Germinal center (tissue), 1 donor: ENCODE data around the gene NUDT13.
"Not testable (repeated sequence)": the region's sequence is repeated elsewhere in the genome, so short reads cannot be mapped to it uniquely, and the experiment has no call there.

Source experiments
- DNase-seq: peaks from one replicate; pipeline ENCODE4 v3.0.0; 2012; ENCODE audit warnings: mixed read lengths, low spot score

The NUDT13 gene

GRCh38 chr10:73099141-73099540 lies 11.1 kb upstream of the NUDT13 start:
- DNase-seq: no peak

GRCh38 chr10:73106301-73106700 lies 4.0 kb upstream of the NUDT13 start:
- DNase-seq: no peak

DNA sequence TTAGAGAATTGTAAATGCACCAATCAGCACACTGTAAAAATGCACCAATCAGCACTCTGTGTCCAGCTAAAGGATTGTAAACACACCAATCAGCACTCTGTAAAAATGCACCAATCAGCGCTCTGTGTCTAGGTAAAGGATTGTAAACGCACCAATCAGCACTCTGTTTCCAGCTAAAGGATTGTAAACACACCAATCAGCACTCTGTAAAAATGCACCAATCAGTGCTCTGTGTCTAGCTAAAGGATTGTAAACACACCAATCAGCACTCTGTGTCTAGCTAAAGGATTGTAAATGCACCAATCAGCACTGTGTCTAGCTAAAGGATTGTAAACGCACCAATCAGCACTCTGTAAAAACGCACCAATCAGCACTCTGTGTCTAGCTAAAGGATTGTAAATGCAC lies 1.0 kb upstream of the NUDT13 start:
- DNase-seq: not testable (repeated sequence)

DNA sequence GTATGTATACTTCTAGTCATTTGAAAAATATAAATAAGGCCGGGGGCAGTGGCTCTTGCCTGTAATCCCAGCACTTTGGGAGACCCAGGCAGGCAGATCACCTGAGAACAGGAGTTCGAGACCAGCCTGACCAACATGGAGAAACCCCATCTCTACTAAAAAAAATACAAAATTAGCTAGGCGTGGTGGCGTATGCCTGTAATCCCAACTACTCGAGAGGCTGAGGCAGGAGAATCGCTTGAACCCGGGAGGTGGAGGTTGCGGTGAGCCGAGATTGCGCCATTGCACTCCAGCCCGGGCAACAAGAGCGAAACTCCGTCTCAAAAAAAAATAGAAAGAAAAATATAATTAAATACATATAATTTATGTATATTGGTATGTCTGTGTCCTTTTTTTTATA lies 1.8 kb downstream of the NUDT13 start:
- not testable (repeated sequence) for DNase-seq

DNA sequence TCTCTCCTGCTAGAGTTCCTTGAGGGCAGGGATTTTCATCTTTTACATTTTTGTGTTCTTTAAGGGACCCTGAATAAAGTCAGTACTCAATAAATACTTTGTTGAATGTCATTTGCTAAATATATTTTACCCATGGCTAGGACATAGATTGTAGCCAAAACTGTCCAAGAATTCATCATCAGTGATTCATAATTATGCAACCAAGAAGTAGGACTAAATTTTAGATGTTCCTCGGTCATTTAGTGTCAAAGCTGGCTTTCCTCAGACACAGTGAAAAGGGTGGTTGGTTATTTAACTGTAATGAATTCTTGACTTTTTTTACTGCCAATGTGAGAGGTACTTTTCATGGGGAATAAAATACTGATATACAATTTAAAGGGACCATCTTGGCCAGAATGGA lies 3.3 kb downstream of the NUDT13 start:
- no peak for DNase-seq

- no peak for DNase-seq
These were observed 5.8 kb downstream of the NUDT13 start for GRCh38 chr10:73116017-73116416.

DNA sequence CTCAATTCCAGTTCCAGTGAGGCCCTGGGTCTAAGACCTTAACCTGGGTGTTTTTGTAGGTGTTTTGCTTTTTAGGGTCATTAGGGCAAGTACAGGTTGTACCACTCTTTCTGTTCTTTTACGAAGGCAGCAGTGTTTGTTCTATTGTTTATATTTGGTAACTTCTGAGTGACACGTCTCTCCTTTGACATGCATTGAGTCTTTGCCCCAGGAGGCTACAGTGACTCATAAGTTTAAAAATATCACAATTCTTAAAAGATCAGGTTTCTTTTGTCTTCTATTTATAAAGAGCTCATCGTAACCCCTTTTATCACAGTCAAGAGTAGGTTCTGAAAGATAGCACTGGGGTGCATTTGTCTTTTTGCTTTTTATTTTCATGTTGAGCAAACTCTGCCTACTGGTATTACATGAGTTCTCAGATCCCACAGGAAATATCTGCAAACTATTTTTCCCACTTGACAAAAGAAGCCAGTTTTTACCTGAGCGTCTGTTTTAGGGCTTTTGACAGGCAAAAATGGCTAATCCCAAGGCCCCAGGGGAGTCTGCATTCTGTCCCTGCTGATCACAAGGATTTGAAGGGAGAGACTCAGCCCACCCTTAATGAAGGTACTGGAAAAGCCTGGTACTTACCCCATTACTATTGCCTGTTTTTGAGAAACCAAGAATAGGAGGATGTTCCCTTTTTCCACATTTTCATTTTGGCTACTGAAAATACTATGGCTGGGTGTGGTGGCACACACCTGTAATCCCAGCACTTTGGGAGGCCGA lies 7.9 kb downstream of the NUDT13 start:
- DNase-seq: no peak

GRCh38 chr10:73119457-73119856 lies 9.2 kb downstream of the NUDT13 start:
- DNase-seq: no peak

DNA sequence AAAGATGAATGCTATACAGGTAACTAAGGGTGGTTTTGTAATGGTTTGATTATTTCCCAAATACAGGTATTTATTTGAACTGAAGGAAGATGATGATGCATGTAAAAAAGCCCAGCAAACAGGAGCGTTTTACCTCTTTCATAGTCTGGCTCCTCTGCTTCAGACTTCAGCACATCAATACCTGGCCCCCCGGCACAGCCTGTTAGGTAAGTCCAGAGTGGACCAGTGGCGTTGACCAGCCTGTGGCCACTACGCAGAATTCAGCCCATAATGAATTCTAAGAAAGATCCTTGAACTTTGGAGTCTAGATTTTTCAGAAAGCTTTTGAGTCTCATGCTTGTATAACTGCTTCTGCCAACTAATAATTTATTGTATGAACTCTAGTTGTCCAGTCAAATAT lies 9.7 kb downstream of the NUDT13 start:
- no peak for DNase-seq

DNA sequence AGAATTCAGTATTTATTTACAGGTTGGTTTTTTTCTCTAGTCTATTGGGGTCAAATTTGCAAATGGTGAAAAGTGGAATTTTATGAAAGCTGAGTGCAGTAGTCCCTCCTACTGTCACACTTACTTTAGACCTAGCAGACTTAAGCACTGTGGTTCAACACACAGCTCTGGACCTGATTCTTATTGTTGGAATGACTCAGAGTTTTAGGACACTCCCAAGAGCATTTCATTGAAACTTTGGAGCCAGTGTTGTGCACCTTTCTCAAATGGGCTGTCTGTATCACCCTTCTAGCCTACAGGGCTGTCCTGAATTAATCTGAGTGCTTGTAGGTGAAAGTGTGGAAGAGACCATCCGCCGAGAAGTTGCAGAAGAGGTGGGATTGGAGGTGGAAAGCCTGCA lies 16.1 kb downstream of the NUDT13 start:
- no peak for DNase-seq

DNA sequence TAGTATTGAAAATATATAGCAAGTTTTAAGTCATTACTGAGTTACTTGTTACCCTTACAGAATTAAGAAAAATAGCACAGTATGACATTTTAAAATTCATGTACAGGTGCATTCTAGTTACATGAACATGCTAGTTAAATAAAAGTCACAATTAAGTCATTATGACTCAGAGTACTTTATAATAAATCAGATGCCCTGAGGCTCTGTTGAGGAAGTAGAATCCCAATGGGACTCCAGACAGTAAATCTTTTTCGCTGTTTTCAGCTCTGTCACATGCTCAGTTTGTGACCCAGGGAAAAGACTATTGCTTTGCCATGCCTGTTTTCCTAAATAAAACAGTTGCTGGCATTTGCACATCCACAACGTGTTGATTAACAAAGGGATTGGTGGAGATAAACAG lies 21.0 kb downstream of the NUDT13 start:
- no peak for DNase-seq

DNA sequence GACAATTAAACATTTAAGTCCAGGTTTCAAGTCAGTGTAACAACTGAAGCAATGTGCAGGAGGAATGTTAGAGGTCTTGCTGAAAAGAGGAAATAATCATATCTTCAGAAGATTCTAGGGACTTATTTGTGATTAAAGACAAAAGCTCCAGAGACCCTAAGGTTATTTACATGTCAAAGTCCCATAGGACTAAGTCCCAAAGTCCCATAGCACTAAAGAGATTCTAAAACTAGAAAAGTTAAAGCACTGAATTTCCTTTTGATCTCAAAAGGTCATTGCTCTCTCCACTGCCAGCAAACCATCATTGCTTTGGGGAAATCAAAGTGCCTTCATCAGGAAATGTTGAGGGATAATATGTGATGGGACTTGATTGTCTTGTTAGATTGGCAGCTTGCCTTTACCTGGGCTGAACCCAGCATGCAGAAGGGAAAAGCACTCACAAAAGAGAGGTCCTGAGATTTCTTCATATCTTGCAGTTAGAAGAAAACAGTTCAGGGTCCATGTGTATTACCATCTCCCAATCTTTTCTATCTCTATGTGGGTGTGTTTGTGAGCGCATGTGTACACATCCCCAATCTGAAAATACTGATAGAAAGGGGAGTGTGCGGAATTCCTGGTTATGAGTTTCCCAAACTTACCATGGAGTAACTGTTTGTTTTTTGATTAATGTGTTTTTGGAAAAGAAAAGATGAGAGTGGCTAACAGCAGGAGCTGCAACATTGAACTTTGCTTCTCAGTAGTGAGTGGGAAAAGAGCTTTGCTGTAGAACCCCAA lies 21.8 kb downstream of the NUDT13 start:
- no peak for DNase-seq

GRCh38 chr10:73134727-73135126 lies 24.5 kb downstream of the NUDT13 start:
- no peak for DNase-seq

DNA sequence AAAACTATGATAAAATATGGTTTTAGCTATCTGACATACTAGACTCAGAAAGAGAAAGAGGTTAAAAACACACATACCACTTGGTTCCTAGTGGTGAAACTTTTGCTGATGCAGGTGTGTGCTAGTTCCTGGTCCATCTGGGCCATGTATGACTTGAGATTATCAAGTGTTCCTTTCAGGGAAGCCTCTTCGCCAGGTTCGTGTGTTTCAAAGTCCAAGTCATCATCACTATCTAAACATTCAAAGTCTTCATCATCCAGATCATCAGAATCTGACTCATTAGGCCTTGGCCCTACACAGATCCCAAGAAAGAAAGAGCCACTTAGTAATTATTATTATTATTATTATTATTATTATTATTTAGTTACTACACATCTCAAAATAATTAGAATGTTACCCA lies 26.4 kb downstream of the NUDT13 start:
- DNase-seq: no peak

GRCh38 chr10:73139251-73139650 lies 29.0 kb downstream of the NUDT13 start:
- no peak for DNase-seq

DNA sequence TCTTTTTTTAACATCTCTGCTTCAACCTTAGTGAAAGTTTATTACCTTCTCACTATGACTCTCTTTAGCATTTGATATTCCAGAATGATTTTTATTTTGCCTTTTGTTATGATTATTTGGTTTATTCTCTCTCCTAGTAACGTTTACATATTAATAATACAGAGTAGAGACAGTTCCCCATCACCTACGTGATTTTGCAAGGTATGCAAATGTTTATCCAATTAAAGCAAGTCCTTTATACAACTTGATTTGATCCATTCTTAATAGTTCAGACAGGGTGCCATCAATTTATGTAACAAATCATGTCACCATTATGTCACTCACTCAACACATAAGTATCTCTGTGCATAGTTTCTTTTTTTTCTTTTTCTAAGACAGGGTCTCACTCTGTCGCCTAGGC lies 31.3 kb downstream of the NUDT13 start:
- no peak for DNase-seq

GRCh38 chr10:73150633-73151413 lies 40.6 kb downstream of the NUDT13 start:
- not testable (repeated sequence) for DNase-seq

DNA sequence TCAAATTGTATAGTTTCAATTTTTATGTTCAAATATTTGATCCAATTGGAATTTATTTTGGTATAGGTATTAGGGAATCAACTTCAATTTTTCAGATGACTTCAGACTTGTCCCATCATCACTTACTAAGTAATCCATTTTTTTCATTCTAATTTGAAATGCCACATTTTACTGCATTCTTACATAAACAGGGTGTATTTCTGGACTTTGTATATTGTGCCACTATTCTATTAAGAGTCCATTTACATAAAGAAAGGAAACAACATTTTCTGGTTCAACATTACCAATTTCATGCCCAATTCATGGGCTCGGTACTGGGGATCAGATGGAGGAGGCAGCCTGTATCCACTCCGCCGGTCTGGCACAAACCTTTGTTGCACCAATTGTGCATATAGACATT lies 41.8 kb downstream of the NUDT13 start:
- no peak for DNase-seq

- DNase-seq: no peak
These were observed 45.8 kb downstream of the NUDT13 start for GRCh38 chr10:73156054-73156453.

GRCh38 chr10:73159038-73159648 lies 48.9 kb downstream of the NUDT13 start:
- DNase-seq: peak; percentile 57

- DNase-seq: no peak
These were observed 50.8 kb downstream of the NUDT13 start for GRCh38 chr10:73161079-73161478.

- no peak for DNase-seq
These were observed 51.4 kb downstream of the NUDT13 start for GRCh38 chr10:73161662-73162061.
